Effector memory CD8-positive, alpha-beta T cell (primary cell): ENCODE measurements around the gene ALOX15B.

Source experiments
- ATAC-seq: fragments of 150-1000 bp; cut with Tn5 transposase; replicated peaks from 2 replicates; pipeline ENCODE4 v1.10.0; 2021; ENCODE audit warnings: mild to moderate bottlenecking, moderate library complexity
- DNase-seq, 3 experiments: peaks; one replicate each; pipeline ENCODE4 v3.0.0; 2021
- H3K27ac Mint-ChIP-seq, 2 donors: one replicate each; pipeline ENCODE4 v1.8.0; 2022; ENCODE audit warnings: mild to moderate bottlenecking in 2 of 2, mixed read lengths in 2 of 2, moderate library complexity in 2 of 2
- H3K27me3 Mint-ChIP-seq, 2 donors: one replicate each; pipeline ENCODE4 v1.8.0; 2022; ENCODE audit warnings: mixed read lengths in 2 of 2
- H3K36me3 Mint-ChIP-seq: one replicate; pipeline ENCODE4 v1.8.0; 2022; ENCODE audit warnings: mild to moderate bottlenecking, moderate library complexity, mixed read lengths; ENCODE audit not compliant: insufficient read depth
- H3K4me1 Mint-ChIP-seq, 2 donors: one replicate each; pipeline ENCODE4 v1.8.0; 2022; ENCODE audit warnings: low read depth in 2 of 2, mixed read lengths in 2 of 2
- H3K4me3 Mint-ChIP-seq, 2 donors: one replicate each; pipeline ENCODE4 v1.8.0; 2022; ENCODE audit warnings: mild to moderate bottlenecking in 2 of 2, mixed read lengths in 2 of 2, moderate library complexity in 2 of 2
- H3K9me3 Mint-ChIP-seq, 2 donors: one replicate each; pipeline ENCODE4 v1.8.0; 2022; ENCODE audit warnings: mixed read lengths in 2 of 2

ALOX15B gene

GRCh38 chr17:8079291-8080207, 40.7 kb downstream of the ALOX15B start:
- no peaks in the 10 kb centered on the region for H3K9me3 Mint-ChIP-seq
- peak overlapping the region; percentile 86 to 90 for H3K4me3 Mint-ChIP-seq
- peak overlapping the region; percentile 28 to 87 for H3K27ac Mint-ChIP-seq
- peaks cover 22 to 23% of the 10 kb centered on the region in 2 donors for H3K27me3 Mint-ChIP-seq
- H3K4me1 Mint-ChIP-seq, result peaks cover 7 to 12% of the 10 kb centered on the region in 2 donors
- ATAC-seq, result peak; percentile 86
- peak; percentile 65 to 75 (median 67) for DNase-seq
- H3K36me3 Mint-ChIP-seq, result no peaks in the 10 kb centered on the region

GRCh38 chr17:8080208-8080798, 41.4 kb downstream of the ALOX15B start:
- peak overlapping the region; percentile 86 to 90 for H3K4me3 Mint-ChIP-seq
- peak overlapping the region in 1 of 2 donors; percentile 87 for H3K27ac Mint-ChIP-seq
- DNase-seq (no peak), ATAC-seq (no peak)
- H3K27me3 Mint-ChIP-seq, result peaks cover 16 to 21% of the 10 kb centered on the region in 2 donors
- peaks cover 4 to 12% of the 10 kb centered on the region in 2 donors for H3K4me1 Mint-ChIP-seq
- H3K9me3 Mint-ChIP-seq, result no peaks in the 10 kb centered on the region
- no peaks in the 10 kb centered on the region for H3K36me3 Mint-ChIP-seq

- peaks cover 16 to 21% of the 10 kb centered on the region in 2 donors for H3K27me3 Mint-ChIP-seq
- peak overlapping the region in 1 of 2 donors; percentile 87 for H3K27ac Mint-ChIP-seq
- DNase-seq (no peak), ATAC-seq (no peak)
- H3K9me3 Mint-ChIP-seq, result no peaks in the 10 kb centered on the region
- no peaks in the 10 kb centered on the region for H3K36me3 Mint-ChIP-seq
- peaks cover 4 to 12% of the 10 kb centered on the region in 2 donors for H3K4me1 Mint-ChIP-seq
- peak overlapping the region in 1 of 2 donors; percentile 90 for H3K4me3 Mint-ChIP-seq
Measured at GRCh38 chr17:8080799-8081219, 42.0 kb downstream of the ALOX15B start.

DNA sequence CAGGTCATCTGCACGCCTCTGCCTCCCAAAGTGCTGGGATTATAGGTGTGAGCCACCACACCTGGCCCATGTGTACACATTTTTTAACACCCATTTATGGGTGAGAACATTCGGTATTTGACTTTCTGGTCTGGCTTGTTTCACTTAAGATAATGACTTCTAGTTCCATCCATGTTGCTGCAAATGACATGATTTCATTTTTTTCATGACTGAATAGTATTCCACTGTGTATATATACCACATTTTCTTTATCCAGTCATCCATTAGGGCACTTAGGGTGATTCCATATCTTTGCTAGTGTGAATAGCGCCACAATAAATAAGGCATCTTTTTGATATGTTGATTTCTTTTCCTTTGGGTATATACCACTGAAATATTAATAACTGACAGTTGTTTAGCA, 43.0 kb downstream of the ALOX15B start:
- ATAC-seq (no peak), DNase-seq (no peak)
- peaks cover 20 to 28% of the 10 kb centered on the region in 2 donors for H3K27me3 Mint-ChIP-seq
- H3K9me3 Mint-ChIP-seq, result no peaks in the 10 kb centered on the region
- peaks cover 4 to 12% of the 10 kb centered on the region in 2 donors for H3K4me1 Mint-ChIP-seq
- H3K4me3 Mint-ChIP-seq, result no peak overlapping the region
- no peak overlapping the region for H3K27ac Mint-ChIP-seq
- peaks cover under 1% of the 10 kb centered on the region for H3K36me3 Mint-ChIP-seq

DNA sequence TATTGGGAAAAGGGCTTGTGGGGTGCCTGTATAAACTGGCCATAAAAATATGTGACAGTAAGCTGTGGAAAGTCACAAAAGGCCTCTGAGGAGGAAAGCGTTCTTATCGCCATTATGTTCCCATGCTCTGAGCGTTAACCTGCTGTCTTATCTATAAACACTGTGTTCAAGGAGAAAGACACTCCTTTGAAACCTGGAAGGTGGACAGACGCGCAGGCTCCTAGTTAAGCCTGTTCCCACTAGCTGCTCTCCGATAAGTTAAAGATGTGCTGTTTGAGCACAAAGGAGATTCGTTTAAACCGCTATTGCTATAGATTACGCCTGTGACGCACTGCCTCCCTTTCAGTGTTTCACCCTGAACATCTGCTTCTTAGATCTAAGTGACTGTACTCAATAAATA, 43.4 kb downstream of the ALOX15B start:
- peaks cover 2% of the 10 kb centered on the region for H3K36me3 Mint-ChIP-seq
- no peaks in the 10 kb centered on the region for H3K9me3 Mint-ChIP-seq
- DNase-seq (no peak), ATAC-seq (no peak)
- H3K4me3 Mint-ChIP-seq, result no peak overlapping the region
- peaks cover 23 to 32% of the 10 kb centered on the region in 2 donors for H3K27me3 Mint-ChIP-seq
- H3K4me1 Mint-ChIP-seq, result peaks cover 4 to 12% of the 10 kb centered on the region in 2 donors
- no peak overlapping the region for H3K27ac Mint-ChIP-seq

DNA sequence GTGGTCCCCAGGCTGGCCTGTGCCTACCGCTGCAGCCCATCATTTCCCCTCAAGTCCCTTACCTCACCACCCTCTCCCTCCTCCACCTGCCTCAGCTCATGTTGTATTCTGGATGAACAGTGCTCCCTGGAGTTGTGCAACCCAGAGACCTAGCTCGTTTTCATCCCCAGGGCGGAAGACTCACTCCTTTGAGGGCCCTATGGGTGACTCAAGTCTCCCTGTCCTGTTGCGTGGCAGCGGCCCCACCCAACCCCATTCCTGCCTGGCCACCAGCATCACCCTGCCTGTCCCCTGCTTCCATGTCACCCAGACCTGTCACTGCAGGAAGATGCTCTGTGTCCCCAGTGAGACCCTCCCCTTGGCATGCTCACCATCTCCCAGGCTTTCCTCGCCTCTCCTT, 45.4 kb downstream of the ALOX15B start:
- peaks cover 28 to 50% of the 10 kb centered on the region in 2 donors for H3K27me3 Mint-ChIP-seq
- no peak overlapping the region for H3K4me3 Mint-ChIP-seq
- H3K4me1 Mint-ChIP-seq, result peaks cover 4 to 9% of the 10 kb centered on the region in 2 donors
- H3K36me3 Mint-ChIP-seq, result peaks cover 2% of the 10 kb centered on the region
- no peaks in the 10 kb centered on the region for H3K9me3 Mint-ChIP-seq
- ATAC-seq (no peak), DNase-seq (no peak)
- no peak overlapping the region for H3K27ac Mint-ChIP-seq

- no peaks in the 10 kb centered on the region for H3K9me3 Mint-ChIP-seq
- ATAC-seq (no peak), DNase-seq (no peak)
- H3K4me3 Mint-ChIP-seq, result no peak within 1 kb of the TSS
- H3K27me3 Mint-ChIP-seq, result peaks cover 50 to 80% of the 10 kb centered on the region in 2 donors
- peaks cover 2% of the 10 kb centered on the region for H3K36me3 Mint-ChIP-seq
- no peak within 1 kb of the TSS for H3K27ac Mint-ChIP-seq
- no peaks in the 10 kb centered on the region for H3K4me1 Mint-ChIP-seq
Measured at GRCh38 chr17:8087075-8087951, 48.5 kb downstream of the ALOX15B start, which contains the start of gene ALOX12B. ALOX12B (minus strand) TSS chr17:8087716; CDS start chr17:8087442, 274 bp downstream.

GRCh38 chr17:8087952-8088230, 49.0 kb downstream of the ALOX15B start:
- Mint-ChIP-seq H3K4me3 (no peak overlapping the region), H3K36me3 (peaks cover 2% of the 10 kb centered on the region), H3K27me3 (peaks cover 50 to 85% of the 10 kb centered on the region in 2 donors), H3K9me3 (no peaks in the 10 kb centered on the region), H3K4me1 (no peaks in the 10 kb centered on the region), H3K27ac (no peak overlapping the region)
- no peak for DNase-seq
- ATAC-seq, result no peak

GRCh38 chr17:8089728-8090127, 50.9 kb downstream of the ALOX15B start:
- ATAC-seq (no peak), DNase-seq (no peak)
- Mint-ChIP-seq H3K27me3 (peaks cover 55 to 83% of the 10 kb centered on the region in 2 donors), H3K36me3 (peaks cover 5% of the 10 kb centered on the region), H3K9me3 (no peaks in the 10 kb centered on the region), H3K4me1 (peaks cover 4% of the 10 kb centered on the region in 2 donors), H3K27ac (no peak overlapping the region), H3K4me3 (no peak overlapping the region)

- Mint-ChIP-seq H3K4me3 (no peak overlapping the region), H3K27ac (no peak overlapping the region), H3K27me3 (peaks cover 61 to 85% of the 10 kb centered on the region in 2 donors)
Measured at GRCh38 chr17:8091033-8091687, 52.3 kb downstream of the ALOX15B start.

GRCh38 chr17:8095361-8095760, 56.5 kb downstream of the ALOX15B start:
- peaks cover 35 to 59% of the 10 kb centered on the region in 2 donors for H3K27me3 Mint-ChIP-seq
- ATAC-seq, result no peak
- no peak overlapping the region for H3K27ac Mint-ChIP-seq
- no peak for DNase-seq
- H3K4me3 Mint-ChIP-seq, result no peak overlapping the region
- peaks cover 10% of the 10 kb centered on the region for H3K36me3 Mint-ChIP-seq
- H3K9me3 Mint-ChIP-seq, result no peaks in the 10 kb centered on the region
- H3K4me1 Mint-ChIP-seq, result peaks cover 4% of the 10 kb centered on the region in 2 donors

More at GRCh38 chr17:8091033-8091687, 52.3 kb downstream of the ALOX15B start:
- Mint-ChIP-seq H3K36me3 (peaks cover 12% of the 10 kb centered on the region), H3K4me1 (peaks cover 4% of the 10 kb centered on the region in 2 donors), H3K9me3 (no peaks in the 10 kb centered on the region)
- ATAC-seq (no peak), DNase-seq (no peak)

GRCh38 chr17:8096541-8096940, 57.7 kb downstream of the ALOX15B start:
- peaks cover 24 to 48% of the 10 kb centered on the region in 2 donors for H3K27me3 Mint-ChIP-seq
- no peak overlapping the region for H3K27ac Mint-ChIP-seq
- H3K4me1 Mint-ChIP-seq, result peaks cover 4% of the 10 kb centered on the region in 2 donors
- peaks cover 10% of the 10 kb centered on the region for H3K36me3 Mint-ChIP-seq
- no peak overlapping the region for H3K4me3 Mint-ChIP-seq
- no peak for ATAC-seq
- DNase-seq, result no peak
- H3K9me3 Mint-ChIP-seq, result no peaks in the 10 kb centered on the region
